Natural killer cell treated with Interleukin-12 subunit alpha and Interleukin-12 subunit beta and Interleukin-15 and Interleukin-18, amount 100 ng/mL, for 72 hours (primary cell): ENCODE results near the gene TMF1. TPM values are rescaled to one million over a fixed set of nuclear protein-coding genes. Genes with fewer than 3 reads are reported as not detected.
A peak's percentile ranks its signal among the peaks of the same experiment; 100 is the strongest.

Experiments
- ATAC-seq, 2 donors: fragments of 150-1000 bp; cut with Tn5 transposase in 1 of 2; sonication (Bioruptor Pico), chemical (Tn5 transposase) in 1 of 2; 2 replicates each; pipeline ENCODE4 v1.10.0; 2021
- DNase-seq: peaks from one replicate; pipeline ENCODE4 v3.0.0; 2022; ENCODE audit warnings: low spot score
- H3K27ac Mint-ChIP-seq, 2 donors: 1 replicate in 1 of 2; 2 replicates in 1 of 2; pipeline ENCODE4 v1.8.0; 2022; ENCODE audit warnings: mixed read lengths in 2 of 2, mild to moderate bottlenecking in 1 of 2, moderate library complexity in 1 of 2
- H3K27me3 Mint-ChIP-seq, 2 donors: 1 replicate in 1 of 2; 2 replicates in 1 of 2; pipeline ENCODE4 v1.8.0; 2022; ENCODE audit warnings: mixed read lengths in 2 of 2
- H3K36me3 Mint-ChIP-seq: one replicate; pipeline ENCODE4 v1.8.0; 2022; ENCODE audit warnings: mixed read lengths
- H3K4me1 Mint-ChIP-seq, 2 donors: 1 replicate in 1 of 2; 2 replicates in 1 of 2; pipeline ENCODE4 v1.8.0; 2022; ENCODE audit warnings: low read depth in 2 of 2, mixed read lengths in 2 of 2, mild to moderate bottlenecking in 1 of 2
- H3K4me3 Mint-ChIP-seq: one replicate; pipeline ENCODE4 v1.8.0; 2022; ENCODE audit warnings: mixed read lengths
- H3K9me3 Mint-ChIP-seq: 2 replicates; pipeline ENCODE4 v1.8.0; 2022; ENCODE audit warnings: mixed read lengths
- total RNA-seq, 2 donors: library from RNA; stranded (reverse); gene quantifications; one replicate each; pipeline ENCODE4 v1.2.3, GENCODE V29; 2022

Gene TMF1
- total RNA-seq, 2 donors from 2014 or later = 42.2 to 43.7 TPM

GRCh38 chr3:69013253-69014021, 38.7 kb downstream of the TMF1 start, which contains the start of gene EOGT:
Gene EOGT, minus strand, starts transcription at chr3:69013684. Its CDS starts 3,838 bp downstream, at chr3:69009846.
- Mint-ChIP-seq H3K4me1 (peaks cover 16 to 23% of the 10 kb centered on the region in 2 donors), H3K27ac (peak within 1 kb of the TSS; percentile 60 to 75), H3K27me3 (no peaks in the 10 kb centered on the region), H3K4me3 (peak within 1 kb of the TSS; percentile 92), H3K36me3 (peaks cover 4% of the 10 kb centered on the region), H3K9me3 (no peaks in the 10 kb centered on the region)
- ATAC-seq (peak; percentile 92 to 95), DNase-seq (peak; percentile 87)

- Mint-ChIP-seq H3K4me1 (peaks cover 16 to 23% of the 10 kb centered on the region in 2 donors), H3K27ac (peak overlapping the region; percentile 57 to 75), H3K4me3 (peak overlapping the region; percentile 92), H3K27me3 (no peaks in the 10 kb centered on the region), H3K9me3 (no peaks in the 10 kb centered on the region), H3K36me3 (peaks cover 4% of the 10 kb centered on the region)
- peak in 1 of 2 donors; percentile 51 for ATAC-seq
- DNase-seq = no peak
Observed at GRCh38 chr3:69012800-69013252, 39.3 kb downstream of the TMF1 start.

- H3K27ac Mint-ChIP-seq = peak overlapping the region; percentile 57 to 75
- H3K9me3 Mint-ChIP-seq = no peaks in the 10 kb centered on the region
- H3K27me3 Mint-ChIP-seq = no peaks in the 10 kb centered on the region
- peak overlapping the region; percentile 92 for H3K4me3 Mint-ChIP-seq
- ATAC-seq (no peak), DNase-seq (no peak)
- H3K4me1 Mint-ChIP-seq = peaks cover 16 to 23% of the 10 kb centered on the region in 2 donors
- peaks cover 4% of the 10 kb centered on the region for H3K36me3 Mint-ChIP-seq
Observed at GRCh38 chr3:69012100-69012799, 39.9 kb downstream of the TMF1 start.

GRCh38 chr3:69011096-69011730, 40.9 kb downstream of the TMF1 start:
- DNase-seq = no peak
- Mint-ChIP-seq H3K4me3 (peak overlapping the region; percentile 78), H3K9me3 (no peaks in the 10 kb centered on the region), H3K36me3 (peaks cover 4% of the 10 kb centered on the region), H3K27me3 (no peaks in the 10 kb centered on the region), H3K4me1 (peaks cover 16 to 23% of the 10 kb centered on the region in 2 donors), H3K27ac (no peak overlapping the region)
- no peak for ATAC-seq

GRCh38 chr3:69009559-69010410, 42.3 kb downstream of the TMF1 start:
- no peak for DNase-seq
- no peaks in the 10 kb centered on the region for H3K9me3 Mint-ChIP-seq
- no peak overlapping the region for H3K4me3 Mint-ChIP-seq
- H3K27me3 Mint-ChIP-seq = no peaks in the 10 kb centered on the region
- H3K4me1 Mint-ChIP-seq = peaks cover 11 to 13% of the 10 kb centered on the region in 2 donors
- no peak for ATAC-seq
- H3K27ac Mint-ChIP-seq = no peak overlapping the region
- H3K36me3 Mint-ChIP-seq = peaks cover 4% of the 10 kb centered on the region

- Mint-ChIP-seq H3K4me1 (peaks cover 7 to 13% of the 10 kb centered on the region in 2 donors), H3K4me3 (no peak overlapping the region), H3K27me3 (no peaks in the 10 kb centered on the region), H3K9me3 (no peaks in the 10 kb centered on the region), H3K36me3 (peaks cover 4% of the 10 kb centered on the region), H3K27ac (no peak overlapping the region)
- DNase-seq = no peak
- no peak for ATAC-seq
Observed at GRCh38 chr3:69008980-69009379, 43.2 kb downstream of the TMF1 start.

- H3K36me3 Mint-ChIP-seq = peaks cover 5% of the 10 kb centered on the region
- no peaks in the 10 kb centered on the region for H3K27me3 Mint-ChIP-seq
- H3K4me3 Mint-ChIP-seq = no peak overlapping the region
- no peak overlapping the region for H3K27ac Mint-ChIP-seq
- DNase-seq = no peak
- ATAC-seq = no peak
- no peaks in the 10 kb centered on the region for H3K9me3 Mint-ChIP-seq
- H3K4me1 Mint-ChIP-seq = peaks cover 0 to 4% of the 10 kb centered on the region in 2 donors
Observed at GRCh38 chr3:69005791-69006482, 46.2 kb downstream of the TMF1 start.

- H3K36me3 Mint-ChIP-seq = peaks cover 5% of the 10 kb centered on the region
- no peaks in the 10 kb centered on the region for H3K9me3 Mint-ChIP-seq
- no peak overlapping the region for H3K27ac Mint-ChIP-seq
- no peaks in the 10 kb centered on the region for H3K27me3 Mint-ChIP-seq
- H3K4me3 Mint-ChIP-seq = no peak overlapping the region
- DNase-seq (no peak), ATAC-seq (no peak)
- peaks cover 0 to 4% of the 10 kb centered on the region in 2 donors for H3K4me1 Mint-ChIP-seq
Observed at GRCh38 chr3:69005071-69005790, 46.9 kb downstream of the TMF1 start.

- DNase-seq (no peak), ATAC-seq (no peak)
- Mint-ChIP-seq H3K27ac (no peak overlapping the region), H3K4me3 (no peak overlapping the region), H3K9me3 (no peaks in the 10 kb centered on the region), H3K27me3 (no peaks in the 10 kb centered on the region), H3K36me3 (peaks cover 5% of the 10 kb centered on the region), H3K4me1 (peaks cover 0 to 4% of the 10 kb centered on the region in 2 donors)
Observed at GRCh38 chr3:69004138-69004537, 48.0 kb downstream of the TMF1 start.

- Mint-ChIP-seq H3K9me3 (no peaks in the 10 kb centered on the region), H3K36me3 (peaks cover 17% of the 10 kb centered on the region), H3K4me3 (no peak overlapping the region), H3K27me3 (no peaks in the 10 kb centered on the region), H3K27ac (no peak overlapping the region), H3K4me1 (peaks cover 4 to 13% of the 10 kb centered on the region in 2 donors)
- ATAC-seq (no peak), DNase-seq (no peak)
Observed at GRCh38 chr3:68999605-69000004, 52.5 kb downstream of the TMF1 start.

GRCh38 chr3:68999158-68999557, 53.0 kb downstream of the TMF1 start:
- no peaks in the 10 kb centered on the region for H3K27me3 Mint-ChIP-seq
- peaks cover 4 to 13% of the 10 kb centered on the region in 2 donors for H3K4me1 Mint-ChIP-seq
- no peak overlapping the region for H3K4me3 Mint-ChIP-seq
- peaks cover 18% of the 10 kb centered on the region for H3K36me3 Mint-ChIP-seq
- no peak for ATAC-seq
- no peak for DNase-seq
- H3K27ac Mint-ChIP-seq = no peak overlapping the region
- no peaks in the 10 kb centered on the region for H3K9me3 Mint-ChIP-seq

- DNase-seq (no peak), ATAC-seq (peak in 1 of 2 donors; percentile 94)
- no peak overlapping the region for H3K27ac Mint-ChIP-seq
- no peaks in the 10 kb centered on the region for H3K27me3 Mint-ChIP-seq
- H3K36me3 Mint-ChIP-seq = peaks cover 30% of the 10 kb centered on the region
- peaks cover 4 to 13% of the 10 kb centered on the region in 2 donors for H3K4me1 Mint-ChIP-seq
- peak overlapping the region; percentile 63 for H3K4me3 Mint-ChIP-seq
- H3K9me3 Mint-ChIP-seq = no peaks in the 10 kb centered on the region
Observed at GRCh38 chr3:68997887-68998286, 54.2 kb downstream of the TMF1 start.
